Prostate gland (tissue), 2 donors: ENCODE results near the gene SLC2A8. TPM values are rescaled to one million over a fixed set of nuclear protein-coding genes. Genes with fewer than 3 reads are reported as not detected.
A peak's percentile ranks its signal among the peaks of the same experiment; 100 is the strongest.

ENCODE experiments used
- DNase-seq: peaks from one replicate; pipeline ENCODE4 v3.0.0-alpha.2; 2019; ENCODE audit warnings: low spot score
- H3K27ac ChIP-seq, 2 donors: fragments of 200-600 bp; sonication (generic); 2 replicates each; pipeline ENCODE4 v1.5.1; 2017 to 2019
- H3K27me3 ChIP-seq: fragments of 200-600 bp; sonication (generic); replicated peaks from 2 replicates; pipeline ENCODE4 v1.5.1; 2019; ENCODE audit not compliant: insufficient read depth
- H3K36me3 ChIP-seq, 2 donors: fragments of 200-600 bp; sonication (generic); 1 replicate in 1 of 2; 2 replicates in 1 of 2; pipeline versions ENCODE4 v1.5.1 to v1.8.1; 2017 to 2019
- H3K4me1 ChIP-seq: fragments of 200-600 bp; sonication (generic); replicated peaks from 2 replicates; pipeline ENCODE4 v1.5.1; 2019
- H3K4me3 ChIP-seq, 2 donors: fragments of 200-600 bp; sonication (generic); 2 replicates each; pipeline ENCODE4 v1.5.1; 2017 to 2019
- H3K9me3 ChIP-seq: fragments of 200-600 bp; sonication (generic); 2 replicates; pipeline ENCODE4 v1.5.1; 2017
- CTCF ChIP-seq, 4 experiments: fragments of 200-600 bp in 2 of 4; fragments of 450-650 bp in 2 of 4; sonication (generic) in 2 of 4; IDR thresholded peaks; 1 replicate in 3 of 4; 2 replicates in 1 of 4; pipeline ENCODE4 v1.5.1; 2016 to 2019; ENCODE audit warnings: antibody characterized with exemption in 4 of 4, mild to moderate bottlenecking in 2 of 4, moderate library complexity in 2 of 4
- POLR2A ChIP-seq: fragments of 450-650 bp; IDR thresholded peaks from one replicate; pipeline ENCODE4 v1.6.1; 2016; ENCODE audit warnings: antibody characterized with exemption, mild to moderate bottlenecking
- POLR2AphosphoS5 ChIP-seq: sonication (generic); formaldehyde crosslinking; IDR thresholded peaks from one replicate; pipeline ENCODE4 v1.6.1; 2017; ENCODE audit warnings: antibody characterized with exemption
- WGBS: methylation state at CpG from one replicate; pipeline ENCODE4 v1.1.5; 2018; 5-methylcytosine and 5-hydroxymethylcytosine counted together
- intact Hi-C: fragments of 100-400 bp; cut with DNase I; formaldehyde crosslinking; loops from one replicate; pipeline ENCODE4 v1.14.2; 2022
- total RNA-seq, 2 donors: library from RNA; depleted of rRNA; stranded (reverse); fragments of >200 nt; gene quantifications; one replicate each; pipeline ENCODE4 v1.1.0, GENCODE V29; 2016

The SLC2A8 gene, protein sequence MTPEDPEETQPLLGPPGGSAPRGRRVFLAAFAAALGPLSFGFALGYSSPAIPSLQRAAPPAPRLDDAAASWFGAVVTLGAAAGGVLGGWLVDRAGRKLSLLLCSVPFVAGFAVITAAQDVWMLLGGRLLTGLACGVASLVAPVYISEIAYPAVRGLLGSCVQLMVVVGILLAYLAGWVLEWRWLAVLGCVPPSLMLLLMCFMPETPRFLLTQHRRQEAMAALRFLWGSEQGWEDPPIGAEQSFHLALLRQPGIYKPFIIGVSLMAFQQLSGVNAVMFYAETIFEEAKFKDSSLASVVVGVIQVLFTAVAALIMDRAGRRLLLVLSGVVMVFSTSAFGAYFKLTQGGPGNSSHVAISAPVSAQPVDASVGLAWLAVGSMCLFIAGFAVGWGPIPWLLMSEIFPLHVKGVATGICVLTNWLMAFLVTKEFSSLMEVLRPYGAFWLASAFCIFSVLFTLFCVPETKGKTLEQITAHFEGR
- total RNA-seq, result 10 to 100 TPM; 29.3 to 69.3 TPM

GRCh38 chr9:127396808-127397645, at the start of gene SLC2A8:
Gene SLC2A8 (plus strand): TSS chr9:127397169. CDS start chr9:127397231, 62 bp downstream.
- Histone ChIP-seq H3K4me1 (peaks cover 4% of the 10 kb centered on the region), H3K27ac (peak within 1 kb of the TSS; percentile 73 to 79), H3K27me3 (no peaks in the 10 kb centered on the region), H3K36me3 (peaks cover 0 to 4% of the 10 kb centered on the region in 2 donors), H3K4me3 (peak within 1 kb of the TSS; percentile 77 to 91), H3K9me3 (no peaks in the 10 kb centered on the region)
- 1% methylated on average over 66 of the region's 87 CpGs for WGBS
- peak; percentile 100 for DNase-seq
- intact Hi-C loops, result loop anchor here (5.0 kb wide), 1 partner anchor 175 kb away; no protein-coding TSS in a partner anchor
- TF ChIP-seq POLR2AphosphoS5 (peak; percentile 93), POLR2A (peak; percentile 78), CTCF (IDR thresholded peaks at IDR 0.05) (peak in 2 of 4 experiments; percentile 32 to 47)

- Histone ChIP-seq H3K36me3 (no peaks in the 10 kb centered on the region), H3K27ac (no peak overlapping the region), H3K27me3 (no peaks in the 10 kb centered on the region), H3K9me3 (no peaks in the 10 kb centered on the region), H3K4me1 (no peaks in the 10 kb centered on the region), H3K4me3 (no peak overlapping the region)
- no peak for DNase-seq
- intact Hi-C loops, result loop anchor here (5.0 kb wide), 1 partner anchor 136 kb away; no protein-coding TSS in a partner anchor
- WGBS, result 75% methylated on average over 8 of the region's 8 CpGs
- TF ChIP-seq POLR2AphosphoS5 (no peak), CTCF (IDR thresholded peaks at IDR 0.05) (peak in 3 of 4 experiments; percentile 12 to 64 (median 39))
Observed at GRCh38 chr9:127347831-127348776, 48.9 kb upstream of the SLC2A8 start.

GRCh38 chr9:127349483-127350113, 47.4 kb upstream of the SLC2A8 start:
- no peak overlapping the region for H3K4me3 ChIP-seq
- intact Hi-C loops, result loop anchor here (5.0 kb wide), 1 partner anchor 137 kb away; no protein-coding TSS in a partner anchor
- no peaks in the 10 kb centered on the region for H3K4me1 ChIP-seq
- no peaks in the 10 kb centered on the region for H3K9me3 ChIP-seq
- DNase-seq, result no peak
- H3K27ac ChIP-seq, result no peak overlapping the region
- no peak for TF ChIP-seq POLR2A
- no peak for TF ChIP-seq CTCF (IDR thresholded peaks at IDR 0.05)
- no peak for TF ChIP-seq POLR2AphosphoS5
- H3K36me3 ChIP-seq, result no peaks in the 10 kb centered on the region
- H3K27me3 ChIP-seq, result no peaks in the 10 kb centered on the region
- 93% methylated on average over 12 of the region's 12 CpGs for WGBS
